ENCODE measurements around the gene SPNS3. TPM values are rescaled to one million over a fixed set of nuclear protein-coding genes. Genes with fewer than 3 reads are reported as not detected.

SPNS3 gene
- polyA plus RNA-seq, 1 of the 3 experiments (the other 2 are of a cell fraction): 0.05 TPM

DNA sequence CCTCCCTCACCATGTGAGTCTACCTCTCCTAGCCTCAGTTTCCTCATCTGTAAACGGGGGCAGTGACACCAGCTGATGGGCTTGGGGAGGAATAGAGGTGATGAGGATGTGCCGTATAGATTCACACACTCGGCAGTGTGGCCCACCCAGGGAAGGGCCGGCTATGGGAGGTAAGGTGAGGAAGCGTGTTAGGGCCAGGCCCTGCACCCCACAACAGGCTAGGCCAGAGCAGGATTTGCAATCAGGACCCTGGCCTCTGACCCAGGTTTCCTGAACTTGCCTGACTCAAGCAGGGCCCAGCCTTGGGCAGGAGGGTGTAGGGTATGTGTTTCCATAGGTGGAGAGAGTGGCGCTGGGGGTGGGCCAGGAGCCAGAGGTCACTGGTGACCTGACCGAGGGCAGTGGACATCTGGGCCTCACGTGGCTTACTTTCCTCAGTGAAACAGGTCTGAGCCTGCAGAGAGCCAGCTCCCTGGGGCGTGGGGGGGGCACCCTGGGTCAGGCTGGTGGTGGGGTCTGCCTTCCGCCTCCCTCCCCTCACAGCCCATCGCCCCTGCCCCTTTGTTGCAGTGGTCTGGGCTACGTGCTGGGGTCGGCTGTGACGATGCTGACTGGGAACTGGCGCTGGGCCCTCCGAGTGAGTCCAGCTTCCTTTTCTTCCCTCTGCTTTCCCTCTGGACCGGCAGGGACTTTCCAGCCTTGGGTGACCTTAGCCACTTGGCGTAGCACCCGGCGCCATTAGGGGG lies 12.8 kb downstream of the SPNS3 start:
- H3K36me3 ChIP-seq (replicated peaks in 1 of 2; ENCODE audit: control insufficient read depth in 1 of 2, insufficient read depth in 2 of 2, low read length in 1 of 2): no peaks in the 10 kb centered on the region
- no peak overlapping the region for H3K9ac ChIP-seq
- no peak for TF ChIP-seq RCOR1 (IDR thresholded peaks at IDR 0.05; ENCODE audit: low read length)
- TF ChIP-seq, protein P1, sequence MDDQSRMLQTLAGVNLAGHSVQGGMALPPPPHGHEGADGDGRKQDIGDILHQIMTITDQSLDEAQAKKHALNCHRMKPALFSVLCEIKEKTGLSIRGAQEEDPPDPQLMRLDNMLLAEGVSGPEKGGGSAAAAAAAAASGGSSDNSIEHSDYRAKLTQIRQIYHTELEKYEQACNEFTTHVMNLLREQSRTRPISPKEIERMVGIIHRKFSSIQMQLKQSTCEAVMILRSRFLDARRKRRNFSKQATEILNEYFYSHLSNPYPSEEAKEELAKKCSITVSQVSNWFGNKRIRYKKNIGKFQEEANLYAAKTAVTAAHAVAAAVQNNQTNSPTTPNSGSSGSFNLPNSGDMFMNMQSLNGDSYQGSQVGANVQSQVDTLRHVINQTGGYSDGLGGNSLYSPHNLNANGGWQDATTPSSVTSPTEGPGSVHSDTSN (IDR thresholded peaks at IDR 0.05): no peak
- TF ChIP-seq SIN3A (IDR thresholded peaks at IDR 0.05; ENCODE audit: borderline replicate concordance, low read depth, low read length): no peak
- no peak overlapping the region for H3K4me2 ChIP-seq
- no peak overlapping the region for H2AFZ ChIP-seq (ENCODE audit: low read depth)
- H3K4me3 ChIP-seq (ENCODE audit: low read depth in 2 of 2, low read length in 1 of 2): no peak overlapping the region
- no peak for DNase-seq
- H3K79me2 ChIP-seq (ENCODE audit: insufficient read depth): no peaks in the 10 kb centered on the region
- H3K9me3 ChIP-seq: no peaks in the 10 kb centered on the region
- no peaks in the 10 kb centered on the region for H3K9me2 ChIP-seq
- 87% methylated on average over 14 of the region's 20 CpGs for WGBS (ENCODE audit: low lambda C conversion rate)
- H3K27ac ChIP-seq (ENCODE audit: low read depth in 2 of 2, low read length in 1 of 2): no peak overlapping the region
- ChIA-PET POLR2A (no interaction called here), CTCF (interaction anchor here (0.9 to 1.8 kb wide), 3 partner anchors 13 to 120 kb away, joined by 3 to 6 read pairs (median 3); partner anchors contain the start of gene SPNS3)
- H3K27me3 ChIP-seq (ENCODE audit: insufficient read depth): no peaks in the 10 kb centered on the region; the same call in 1 of the 2 replicates
- H3F3A ChIP-seq (replicated peaks; ENCODE audit: insufficient read depth): no peaks in the 10 kb centered on the region
- no peaks in the 10 kb centered on the region for H4K20me1 ChIP-seq (ENCODE audit: insufficient read depth)
- H3K4me1 ChIP-seq (ENCODE audit: control insufficient read depth in 1 of 2, insufficient read depth in 2 of 2, low read depth in 1 of 2, low read length in 1 of 2): peaks cover 0 to 8% of the 10 kb centered on the region in 2 experiments; a peak in 1 of 4 replicates

- Histone ChIP-seq H3K4me2 (no peak overlapping the region), H3K9me3 (no peaks in the 10 kb centered on the region), H4K20me1 (ENCODE audit: insufficient read depth) (no peaks in the 10 kb centered on the region), H3K27me3 (ENCODE audit: insufficient read depth) (peaks cover 6% of the 10 kb centered on the region; the same call in 1 of the 2 replicates), H3F3A (replicated peaks; ENCODE audit: insufficient read depth) (no peaks in the 10 kb centered on the region), H3K9me2 (no peaks in the 10 kb centered on the region), H3K79me2 (ENCODE audit: insufficient read depth) (no peaks in the 10 kb centered on the region), H3K9ac (no peak overlapping the region), H3K4me1 (ENCODE audit: control insufficient read depth in 1 of 2, insufficient read depth in 2 of 2, low read depth in 1 of 2, low read length in 1 of 2) (peaks cover 0 to 8% of the 10 kb centered on the region in 2 experiments; a peak in 1 of 4 replicates), H3K27ac (ENCODE audit: low read depth in 2 of 2, low read length in 1 of 2) (no peak overlapping the region), H3K4me3 (ENCODE audit: low read depth in 2 of 2, low read length in 1 of 2) (no peak overlapping the region), H2AFZ (ENCODE audit: low read depth) (no peak overlapping the region), H3K36me3 (replicated peaks in 1 of 2; ENCODE audit: control insufficient read depth in 1 of 2, insufficient read depth in 2 of 2, low read length in 1 of 2) (no peaks in the 10 kb centered on the region)
- no peak for DNase-seq
- 59% methylated on average over 7 of the region's 11 CpGs for WGBS (ENCODE audit: low lambda C conversion rate)
- ChIA-PET POLR2A (no interaction called here), CTCF (interaction anchor here (0.8 to 1.8 kb wide), 3 partner anchors 10 to 28 kb away, joined by 3 to 6 read pairs (median 4); no protein-coding TSS in a partner anchor)
- TF ChIP-seq TEAD4 (IDR thresholded peaks at IDR 0.05; ENCODE audit: borderline replicate concordance, insufficient read depth): no peak
- no peak for TF ChIP-seq FOXM1 (IDR thresholded peaks at IDR 0.05; ENCODE audit: low read depth)
- TF ChIP-seq ZBTB33 (IDR thresholded peaks at IDR 0.05; ENCODE audit: borderline replicate concordance, low read depth): no peak
- TF ChIP-seq EP300 (IDR thresholded peaks at IDR 0.05; ENCODE audit: borderline replicate concordance in 1 of 2, low read depth in 1 of 2, low read length in 1 of 2): no peak
- TF ChIP-seq FOXJ3 (CRISPR knock-in tag; IDR thresholded peaks at IDR 0.05): no peak
These were observed 14.6 kb downstream of the SPNS3 start for GRCh38 chr17:4448197-4448980.
